OCI-LY1 (cell line): Measurements from ENCODE around the gene NACC2.

Experiments
- EZH2 ChIP-seq: fragments of 200-600 bp; sonication (generic), shearing (Covaris generic); IDR thresholded peaks from 2 replicates; pipeline ENCODE4 v1.8.0; 2017; ENCODE audit warnings: borderline replicate concordance, mixed run types, mild to moderate bottlenecking, antibody characterized with exemption, low read length, moderate library complexity, mixed read lengths
- TF ChIP-seq, protein P1 (sequence below): fragments of 200-600 bp; sonication (generic), shearing (Covaris generic); IDR thresholded peaks from 2 replicates; pipeline ENCODE4 v1.5.1; 2017; ENCODE audit warnings: mild to moderate bottlenecking, antibody characterized with exemption, low read length, moderate library complexity, mixed read lengths

DNA sequence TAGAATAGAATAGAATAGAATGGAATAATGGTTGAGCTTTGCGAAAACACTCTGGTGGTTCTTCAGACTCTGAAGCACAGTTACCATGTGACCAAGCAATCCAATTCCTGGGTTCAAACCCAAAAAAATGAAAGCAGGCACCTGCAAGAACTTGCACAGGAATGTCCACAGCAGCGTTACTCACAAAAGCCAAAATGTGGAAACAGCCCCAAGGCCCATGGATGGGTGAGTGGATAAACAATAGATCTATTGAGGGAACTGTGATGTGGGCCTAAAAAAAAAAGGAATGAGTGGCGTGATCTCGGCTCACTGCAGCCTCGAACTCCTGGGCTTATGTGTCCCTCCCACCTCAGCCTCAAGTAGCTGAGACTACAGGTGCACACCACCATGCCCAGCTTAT is 45.0 kb upstream of the NACC2 start:
- TF ChIP-seq, protein P1, sequence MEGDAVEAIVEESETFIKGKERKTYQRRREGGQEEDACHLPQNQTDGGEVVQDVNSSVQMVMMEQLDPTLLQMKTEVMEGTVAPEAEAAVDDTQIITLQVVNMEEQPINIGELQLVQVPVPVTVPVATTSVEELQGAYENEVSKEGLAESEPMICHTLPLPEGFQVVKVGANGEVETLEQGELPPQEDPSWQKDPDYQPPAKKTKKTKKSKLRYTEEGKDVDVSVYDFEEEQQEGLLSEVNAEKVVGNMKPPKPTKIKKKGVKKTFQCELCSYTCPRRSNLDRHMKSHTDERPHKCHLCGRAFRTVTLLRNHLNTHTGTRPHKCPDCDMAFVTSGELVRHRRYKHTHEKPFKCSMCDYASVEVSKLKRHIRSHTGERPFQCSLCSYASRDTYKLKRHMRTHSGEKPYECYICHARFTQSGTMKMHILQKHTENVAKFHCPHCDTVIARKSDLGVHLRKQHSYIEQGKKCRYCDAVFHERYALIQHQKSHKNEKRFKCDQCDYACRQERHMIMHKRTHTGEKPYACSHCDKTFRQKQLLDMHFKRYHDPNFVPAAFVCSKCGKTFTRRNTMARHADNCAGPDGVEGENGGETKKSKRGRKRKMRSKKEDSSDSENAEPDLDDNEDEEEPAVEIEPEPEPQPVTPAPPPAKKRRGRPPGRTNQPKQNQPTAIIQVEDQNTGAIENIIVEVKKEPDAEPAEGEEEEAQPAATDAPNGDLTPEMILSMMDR: no peak
- TF ChIP-seq EZH2: no peak
